Neural cell (in vitro differentiated cells): ENCODE measurements around the gene S100B. TPM values are rescaled to one million over a fixed set of nuclear protein-coding genes. Genes with fewer than 3 reads are reported as not detected.

Experiments
- H2AFZ ChIP-seq: fragments of 200-600, 300-800 bp; sonication (generic), shearing (Covaris generic); 2 replicates; pipeline ENCODE4 v1.6.0; 2014; ENCODE audit warnings: low read depth, mild to moderate bottlenecking, antibody characterized with exemption, low read length, moderate library complexity
- H3F3A ChIP-seq: fragments of 200-600 bp; shearing (Covaris generic); 2 replicates; pipeline ENCODE4 v1.6.1; 2016; ENCODE audit warnings: mild to moderate bottlenecking, moderate library complexity, mixed read lengths, antibody characterized with exemption, low read length; ENCODE audit not compliant: insufficient read depth, poor library complexity, severe bottlenecking
- H3K27ac ChIP-seq: fragments of 200-600, 300-800 bp; sonication (generic), shearing (Covaris generic); 2 replicates; pipeline ENCODE4 v1.5.1; 2014; ENCODE audit warnings: mild to moderate bottlenecking, low read length, moderate library complexity
- H3K27me3 ChIP-seq: fragments of 300-800, 200-600 bp; sonication (generic), shearing (Covaris generic); 2 replicates; pipeline ENCODE4 v1.6.0; 2014; ENCODE audit warnings: mild to moderate bottlenecking, low read depth, low read length, moderate library complexity; ENCODE audit not compliant: insufficient read depth
- H3K36me3 ChIP-seq: fragments of 300-800, 200-600 bp; sonication (generic), shearing (Covaris generic); 2 replicates; pipeline ENCODE4 v1.5.1; 2014; ENCODE audit warnings: mild to moderate bottlenecking, antibody characterized with exemption, low read length, moderate library complexity; ENCODE audit not compliant: insufficient read depth
- H3K4me2 ChIP-seq: fragments of 300-800, 200-600 bp; sonication (generic), shearing (Covaris generic); 2 replicates; pipeline ENCODE4 v1.6.0; 2014; ENCODE audit warnings: mild to moderate bottlenecking, low read length
- H3K4me3 ChIP-seq: fragments of 300-800, 200-600 bp; sonication (generic), shearing (Covaris generic); 2 replicates; pipeline ENCODE4 v1.5.1; 2014; ENCODE audit warnings: mild to moderate bottlenecking, low read length, moderate library complexity
- H3K79me2 ChIP-seq: fragments of 200-600 bp; shearing (Covaris generic); replicated peaks from 2 replicates; pipeline ENCODE4 v1.6.0; 2014; ENCODE audit warnings: mild to moderate bottlenecking, low read length, moderate library complexity; ENCODE audit not compliant: insufficient read depth
- H3K9ac ChIP-seq: fragments of 300-800, 200-600 bp; sonication (generic), shearing (Covaris generic); 2 replicates; pipeline ENCODE4 v1.6.1; 2016; ENCODE audit warnings: mild to moderate bottlenecking, low read length, mixed read lengths
- H3K9me2 ChIP-seq: fragments of 200-600 bp; shearing (Covaris generic); 2 replicates; pipeline ENCODE4 v1.6.1; 2016; ENCODE audit warnings: mild to moderate bottlenecking, low read length, mixed read lengths; ENCODE audit not compliant: insufficient read depth
- H3K9me3 ChIP-seq: fragments of 200-600, 300-800 bp; sonication (generic), shearing (Covaris generic); 2 replicates; pipeline ENCODE4 v1.6.1; 2016; ENCODE audit warnings: mild to moderate bottlenecking, mixed run types, low read length, moderate library complexity, mixed read lengths
- H4K20me1 ChIP-seq: fragments of 200-600 bp; shearing (Covaris generic); 2 replicates; pipeline ENCODE4 v1.6.1; 2016; ENCODE audit warnings: mild to moderate bottlenecking, mixed run types; ENCODE audit not compliant: insufficient read depth
- CTCF ChIP-seq: fragments of 450-650 bp; IDR thresholded peaks from 2 replicates; pipeline ENCODE4 v1.5.1; 2014; ENCODE audit warnings: antibody characterized with exemption, mild to moderate bottlenecking, moderate library complexity; ENCODE audit not compliant: poor library complexity, severe bottlenecking
- EP300 ChIP-seq: fragments of 450-650 bp; conservative IDR thresholded peaks from 2 replicates; pipeline ENCODE4 v1.6.1; 2014; ENCODE audit warnings: antibody characterized with exemption, mild to moderate bottlenecking, moderate library complexity; ENCODE audit not compliant: poor library complexity, severe bottlenecking
- EZH2 ChIP-seq: fragments of 200-600, 300-800 bp; shearing (Covaris generic), sonication (generic); IDR thresholded peaks from 2 replicates; pipeline ENCODE4 v1.6.1; 2014; ENCODE audit warnings: antibody characterized with exemption, low read length, borderline replicate concordance, mild to moderate bottlenecking; ENCODE audit not compliant: insufficient read depth, poor library complexity, severe bottlenecking
- MXI1 ChIP-seq: fragments of 450-650 bp; conservative IDR thresholded peaks from 2 replicates; pipeline ENCODE4 v1.6.1; 2014; ENCODE audit warnings: antibody characterized with exemption, mild to moderate bottlenecking; ENCODE audit not compliant: poor library complexity, severe bottlenecking
- POLR2AphosphoS5 ChIP-seq: IDR thresholded peaks from 2 replicates; pipeline ENCODE4 v1.6.1; 2012
- RAD21 ChIP-seq: fragments of 450-650 bp; conservative IDR thresholded peaks from 2 replicates; pipeline ENCODE4 v1.6.1; 2014; ENCODE audit warnings: antibody characterized with exemption, mild to moderate bottlenecking, moderate library complexity
- REST ChIP-seq: IDR thresholded peaks from 2 replicates; pipeline ENCODE4 v1.6.1; 2012; ENCODE audit warnings: borderline replicate concordance
- SMC3 ChIP-seq: fragments of 450-650 bp; conservative IDR thresholded peaks from 2 replicates; pipeline ENCODE4 v1.6.1; 2014; ENCODE audit warnings: antibody characterized with exemption, mild to moderate bottlenecking, moderate library complexity; ENCODE audit not compliant: poor library complexity
- TAF1 ChIP-seq: IDR thresholded peaks from 2 replicates; pipeline ENCODE4 v1.6.1; 2012; ENCODE audit warnings: low read depth
- polyA plus RNA-seq: library from polyadenylated mRNA; depleted of rRNA; stranded (reverse); fragments of >200 nt; gene quantifications from 2 replicates; pipeline ENCODE4 v1.2.3, GENCODE V29; 2014

The S100B gene
- polyA plus RNA-seq, 1 donor from 2014 or later: 1.4 TPM

- no peak overlapping the region for H2AFZ ChIP-seq
- peaks cover 14% of the 10 kb centered on the region for H3K9me3 ChIP-seq
- no peaks in the 10 kb centered on the region for H4K20me1 ChIP-seq
- no peak overlapping the region for H3K27ac ChIP-seq
- no peak overlapping the region for H3K4me2 ChIP-seq
- H3F3A ChIP-seq: no peaks in the 10 kb centered on the region
- H3K4me3 ChIP-seq: no peak overlapping the region
- H3K27me3 ChIP-seq: no peaks in the 10 kb centered on the region
- no peaks in the 10 kb centered on the region for H3K79me2 ChIP-seq
- no peaks in the 10 kb centered on the region for H3K36me3 ChIP-seq
- TF ChIP-seq TAF1 (no peak), REST (no peak), SMC3 (no peak), EP300 (no peak), RAD21 (no peak), CTCF (no peak), MXI1 (no peak), EZH2 (no peak), POLR2AphosphoS5 (no peak)
- H3K9ac ChIP-seq: no peak overlapping the region
- no peaks in the 10 kb centered on the region for H3K9me2 ChIP-seq
Measured at GRCh38 chr21:46626975-46627501, 22.2 kb upstream of the S100B start.

GRCh38 chr21:46626536-46626935, 21.7 kb upstream of the S100B start:
- no peaks in the 10 kb centered on the region for H3K36me3 ChIP-seq
- H3K27me3 ChIP-seq: no peaks in the 10 kb centered on the region
- H3K4me2 ChIP-seq: no peak overlapping the region
- H3K4me3 ChIP-seq: no peak overlapping the region
- H3F3A ChIP-seq: no peaks in the 10 kb centered on the region
- H2AFZ ChIP-seq: no peak overlapping the region
- no peaks in the 10 kb centered on the region for H3K9me2 ChIP-seq
- H3K79me2 ChIP-seq: no peaks in the 10 kb centered on the region
- TF ChIP-seq EP300 (no peak), EZH2 (no peak), SMC3 (no peak), REST (no peak), RAD21 (no peak), MXI1 (no peak), TAF1 (no peak)
- no peak overlapping the region for H3K27ac ChIP-seq
- no peaks in the 10 kb centered on the region for H4K20me1 ChIP-seq
- no peak overlapping the region for H3K9ac ChIP-seq
- H3K9me3 ChIP-seq: peaks cover 14% of the 10 kb centered on the region
